ENCODE results near the gene S100A1. TPM values are rescaled to one million over a fixed set of nuclear protein-coding genes. Genes with fewer than 3 reads are reported as not detected.

S100A1 gene
- total RNA-seq, 1 donor from 2014 or later, result not detected

- ATAC-seq (no peak), DNase-seq (no peak)
- Histone ChIP-seq H3K36me3 (no peaks in the 10 kb centered on the region), H3K9me3 (no peaks in the 10 kb centered on the region), H3K27ac (no peak overlapping the region), H3K27me3 (no peaks in the 10 kb centered on the region), H3K4me1 (peaks cover 12% of the 10 kb centered on the region), H3K4me3 (no peak overlapping the region)
- TF ChIP-seq CTCF (IDR thresholded peaks at IDR 0.05), result no peak
- intact Hi-C loops (cut with DNase I), result no loop called here
These were observed 10.6 kb upstream of the S100A1 start for GRCh38 chr1:153617663-153618062.

- H3K4me3 ChIP-seq, result no peak overlapping the region
- no peak for ATAC-seq
- no peaks in the 10 kb centered on the region for H3K36me3 ChIP-seq
- intact Hi-C loops (cut with DNase I), result no loop called here
- H3K27ac ChIP-seq, result no peak overlapping the region
- H3K27me3 ChIP-seq, result no peaks in the 10 kb centered on the region
- DNase-seq, result no peak
- no peaks in the 10 kb centered on the region for H3K9me3 ChIP-seq
- no peak for TF ChIP-seq CTCF (IDR thresholded peaks at IDR 0.05)
- peaks cover 23% of the 10 kb centered on the region for H3K4me1 ChIP-seq
These were observed 9.1 kb upstream of the S100A1 start for GRCh38 chr1:153619171-153619570.

GRCh38 chr1:153623101-153623500 lies 5.1 kb upstream of the S100A1 start:
- ATAC-seq (peak; percentile 76), DNase-seq (no peak)
- Histone ChIP-seq H3K36me3 (no peaks in the 10 kb centered on the region), H3K27me3 (no peaks in the 10 kb centered on the region), H3K9me3 (no peaks in the 10 kb centered on the region), H3K4me3 (no peak overlapping the region), H3K27ac (no peak overlapping the region), H3K4me1 (peaks cover 33% of the 10 kb centered on the region)
- intact Hi-C loops (cut with DNase I), result loop anchor here (10.0 kb wide), 1 partner anchor 48 kb away; no protein-coding TSS in a partner anchor
- TF ChIP-seq CTCF (IDR thresholded peaks at IDR 0.05), result no peak

- DNase-seq, result no peak
- no peak for TF ChIP-seq CTCF (IDR thresholded peaks at IDR 0.05)
- Histone ChIP-seq H3K4me3 (no peak overlapping the region), H3K4me1 (peaks cover 33% of the 10 kb centered on the region), H3K27me3 (no peaks in the 10 kb centered on the region), H3K36me3 (no peaks in the 10 kb centered on the region), H3K9me3 (no peaks in the 10 kb centered on the region), H3K27ac (no peak overlapping the region)
- no peak for ATAC-seq
- intact Hi-C loops (cut with DNase I), result loop anchor here (10.0 kb wide), 1 partner anchor 50 kb away; no protein-coding TSS in a partner anchor
These were observed 3.1 kb upstream of the S100A1 start for GRCh38 chr1:153624965-153625611.

GRCh38 chr1:153626477-153626903 lies 1.7 kb upstream of the S100A1 start:
- no peaks in the 10 kb centered on the region for H3K27me3 ChIP-seq
- ATAC-seq, result no peak
- TF ChIP-seq CTCF (IDR thresholded peaks at IDR 0.05), result no peak
- H3K36me3 ChIP-seq, result no peaks in the 10 kb centered on the region
- peak overlapping the region; percentile 93 for H3K27ac ChIP-seq
- H3K4me1 ChIP-seq, result peaks cover 33% of the 10 kb centered on the region
- no peak for DNase-seq
- intact Hi-C loops (cut with DNase I), result loop anchor here (10.0 kb wide), 1 partner anchor 52 kb away; no protein-coding TSS in a partner anchor
- no peaks in the 10 kb centered on the region for H3K9me3 ChIP-seq
- peak overlapping the region; percentile 62 for H3K4me3 ChIP-seq

Measured in upper lobe of right lung (tissue), 1 donor.